Fibroblast of pulmonary artery (primary cell): ENCODE measurements around the gene DNMT3A.

Experiments
- DNase-seq: peaks from one replicate; pipeline ENCODE4 v3.0.0-alpha.2; 2010; ENCODE audit warnings: low read depth
- H3K4me3 ChIP-seq: replicated peaks from 2 replicates; pipeline ENCODE4 v1.5.1; 2011; ENCODE audit warnings: low read depth, mild to moderate bottlenecking, control low read depth, low read length, moderate library complexity
- TF ChIP-seq, protein P1 (sequence below): IDR thresholded peaks from 2 replicates; pipeline ENCODE4 v1.5.1; 2011; ENCODE audit warnings: mild to moderate bottlenecking, control low read depth, low read length, inconsistent platforms; ENCODE audit errors: missing control alignments

DNMT3A gene

GRCh38 chr2:25286025-25286400 is 55.7 kb downstream of the DNMT3A start:
- TF ChIP-seq, protein P1, sequence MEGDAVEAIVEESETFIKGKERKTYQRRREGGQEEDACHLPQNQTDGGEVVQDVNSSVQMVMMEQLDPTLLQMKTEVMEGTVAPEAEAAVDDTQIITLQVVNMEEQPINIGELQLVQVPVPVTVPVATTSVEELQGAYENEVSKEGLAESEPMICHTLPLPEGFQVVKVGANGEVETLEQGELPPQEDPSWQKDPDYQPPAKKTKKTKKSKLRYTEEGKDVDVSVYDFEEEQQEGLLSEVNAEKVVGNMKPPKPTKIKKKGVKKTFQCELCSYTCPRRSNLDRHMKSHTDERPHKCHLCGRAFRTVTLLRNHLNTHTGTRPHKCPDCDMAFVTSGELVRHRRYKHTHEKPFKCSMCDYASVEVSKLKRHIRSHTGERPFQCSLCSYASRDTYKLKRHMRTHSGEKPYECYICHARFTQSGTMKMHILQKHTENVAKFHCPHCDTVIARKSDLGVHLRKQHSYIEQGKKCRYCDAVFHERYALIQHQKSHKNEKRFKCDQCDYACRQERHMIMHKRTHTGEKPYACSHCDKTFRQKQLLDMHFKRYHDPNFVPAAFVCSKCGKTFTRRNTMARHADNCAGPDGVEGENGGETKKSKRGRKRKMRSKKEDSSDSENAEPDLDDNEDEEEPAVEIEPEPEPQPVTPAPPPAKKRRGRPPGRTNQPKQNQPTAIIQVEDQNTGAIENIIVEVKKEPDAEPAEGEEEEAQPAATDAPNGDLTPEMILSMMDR, result no peak
- no peak for DNase-seq
- no peak overlapping the region for H3K4me3 ChIP-seq

GRCh38 chr2:25285265-25286024 is 56.3 kb downstream of the DNMT3A start:
- TF ChIP-seq, protein P1, result no peak
- no peak overlapping the region for H3K4me3 ChIP-seq

DNA sequence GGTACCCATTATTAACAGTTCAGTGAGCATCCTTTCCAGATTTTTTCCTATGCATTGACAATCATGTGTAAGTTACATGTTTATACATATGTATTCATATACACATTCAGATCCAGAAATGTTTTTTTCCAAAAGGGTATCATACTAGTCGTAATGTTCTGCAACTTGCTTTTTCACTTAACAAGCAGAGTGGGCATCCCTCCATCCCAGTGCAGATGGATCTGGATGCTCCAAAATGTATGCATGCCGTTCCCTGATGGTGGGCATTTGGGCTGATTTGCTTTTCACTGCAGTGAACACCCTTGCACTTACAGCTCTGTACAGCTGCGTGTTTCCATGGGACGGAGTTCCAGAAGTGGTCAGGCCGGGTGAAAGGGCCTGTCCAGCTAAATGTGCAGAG is 57.0 kb downstream of the DNMT3A start:
- no peak for DNase-seq
- TF ChIP-seq, protein P1, result no peak
- no peak overlapping the region for H3K4me3 ChIP-seq

More at GRCh38 chr2:25285265-25286024, 56.3 kb downstream of the DNMT3A start:
- no peak for DNase-seq

DNA sequence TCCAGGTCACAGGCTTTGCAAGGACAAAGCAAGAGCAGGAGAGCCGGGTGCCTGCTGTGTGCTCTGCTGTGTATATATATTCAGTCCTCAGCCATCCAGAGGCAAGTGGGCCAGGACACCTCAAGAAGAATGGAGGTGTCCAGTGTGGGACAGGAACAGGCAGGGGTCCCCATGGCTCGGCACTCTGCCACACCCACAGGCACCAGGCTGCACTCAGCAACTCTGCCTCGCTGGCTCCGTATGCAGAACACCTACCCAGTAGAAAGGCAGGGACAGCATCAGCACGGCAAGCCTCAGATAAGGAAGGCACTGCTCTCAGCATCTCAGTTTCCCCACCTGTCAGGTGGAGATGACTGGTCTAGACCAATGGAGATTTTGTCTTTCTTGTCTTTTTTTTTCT is 57.8 kb downstream of the DNMT3A start:
- DNase-seq, result no peak
- no peak overlapping the region for H3K4me3 ChIP-seq
- TF ChIP-seq, protein P1, result no peak

DNA sequence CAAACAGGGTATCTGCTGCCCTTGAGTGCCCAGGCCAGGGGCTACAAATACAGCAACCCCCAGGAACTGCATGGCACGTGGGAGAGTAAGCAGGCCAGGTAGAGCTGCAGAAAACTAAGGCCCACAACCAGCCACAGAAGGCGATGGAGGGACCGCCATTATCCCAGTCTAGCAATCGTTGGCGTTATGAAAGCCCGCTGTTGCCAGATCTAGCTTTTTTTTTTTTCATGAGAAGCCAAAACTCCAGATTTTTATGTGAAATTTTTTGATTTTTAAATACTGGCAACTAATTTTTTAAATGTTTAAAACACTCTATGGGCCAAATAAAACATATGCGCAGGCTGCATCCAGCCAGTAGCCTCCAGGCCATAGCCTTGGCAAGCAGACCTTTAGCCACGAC is 59.8 kb downstream of the DNMT3A start:
- no peak for DNase-seq
- TF ChIP-seq, protein P1, result no peak
- no peak overlapping the region for H3K4me3 ChIP-seq

GRCh38 chr2:25281522-25281921 is 60.2 kb downstream of the DNMT3A start:
- DNase-seq, result no peak
- TF ChIP-seq, protein P1, result no peak
- no peak overlapping the region for H3K4me3 ChIP-seq
